GM19438 (cell line): ENCODE data around the gene SMARCA2.

ENCODE experiments used
- ATAC-seq: cut with Tn5 transposase; IDR thresholded peaks from one replicate; pipeline ENCODE4 v1.9.1; 2021; ENCODE audit warnings: low read depth; ENCODE audit not compliant: unreplicated experiment

Gene SMARCA2

GRCh38 chr9:2015581-2016407, 647 bp downstream of the SMARCA2 start:
- ATAC-seq, result peak; percentile 3

- ATAC-seq, result no peak
Measured at GRCh38 chr9:2016408-2017330, 1.5 kb downstream of the SMARCA2 start.

DNA sequence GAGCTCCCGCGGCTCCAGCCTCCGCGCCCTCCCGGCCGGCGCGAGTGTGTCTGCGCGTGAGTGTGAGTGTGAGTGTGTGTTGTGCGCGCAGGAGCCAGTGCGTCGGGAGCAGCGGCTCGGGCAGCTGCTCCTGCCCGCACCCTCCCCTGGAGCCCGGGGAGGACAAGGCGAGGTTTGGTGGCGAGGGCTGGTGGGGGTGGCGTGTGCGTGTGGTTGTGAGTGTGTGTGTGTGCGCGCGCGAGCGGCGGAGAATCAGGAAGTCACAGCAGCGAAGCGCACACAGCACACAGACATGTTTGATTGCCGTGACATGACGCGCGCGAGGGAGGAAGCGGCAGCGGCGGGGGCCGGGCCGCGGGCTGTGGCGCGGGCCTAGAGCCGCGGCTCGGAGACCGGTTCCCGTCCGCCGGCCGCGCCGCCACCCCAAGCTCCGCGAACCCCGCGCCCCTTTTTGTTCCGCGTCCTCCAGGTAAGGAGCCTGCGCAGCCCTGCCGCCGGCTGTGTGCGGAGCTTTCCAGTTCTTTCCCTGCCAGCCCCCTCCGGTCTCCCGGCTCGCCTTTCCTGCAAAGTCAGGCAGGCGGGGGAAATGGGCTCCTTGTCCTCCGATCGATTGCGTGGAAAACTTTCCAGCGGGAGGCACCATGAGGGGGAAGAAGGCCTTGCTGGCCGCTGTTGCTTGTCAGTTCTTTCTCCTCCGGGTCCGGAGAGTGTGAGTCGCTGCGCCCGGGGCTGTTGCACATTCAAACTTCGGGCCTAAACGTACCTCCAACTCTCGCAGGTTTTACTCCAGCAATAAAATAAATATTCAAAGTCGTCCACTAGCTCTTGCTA, 2.4 kb downstream of the SMARCA2 start:
- ATAC-seq, result peak; percentile 19

GRCh38 chr9:2018162-2018643, 3.1 kb downstream of the SMARCA2 start:
- ATAC-seq, result no peak

GRCh38 chr9:2018764-2019558, 3.8 kb downstream of the SMARCA2 start:
- ATAC-seq, result no peak

DNA sequence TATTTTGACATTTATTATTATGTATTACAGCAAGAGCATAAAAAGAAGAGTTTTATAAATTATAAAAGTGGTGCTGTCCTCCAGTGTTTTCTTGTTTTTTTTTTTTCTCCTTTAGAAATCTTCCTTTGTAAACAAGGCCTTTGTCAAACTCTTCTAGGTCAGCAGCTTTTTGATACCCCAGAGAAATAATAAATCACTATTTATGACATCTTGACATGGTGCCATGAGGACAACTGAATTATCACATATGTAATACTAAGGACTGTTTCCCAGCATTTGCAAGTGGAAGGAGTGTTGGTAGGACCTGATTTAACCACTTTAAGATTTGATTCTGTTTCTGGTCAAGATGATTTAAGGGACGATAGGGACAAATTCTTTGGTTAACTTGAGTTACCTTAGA, 4.6 kb downstream of the SMARCA2 start:
- no peak for ATAC-seq

GRCh38 chr9:2021731-2022130, 6.6 kb downstream of the SMARCA2 start:
- ATAC-seq, result no peak

GRCh38 chr9:2022560-2022959, 7.4 kb downstream of the SMARCA2 start:
- no peak for ATAC-seq

- no peak for ATAC-seq
Measured at GRCh38 chr9:2023042-2023441, 7.9 kb downstream of the SMARCA2 start.

DNA sequence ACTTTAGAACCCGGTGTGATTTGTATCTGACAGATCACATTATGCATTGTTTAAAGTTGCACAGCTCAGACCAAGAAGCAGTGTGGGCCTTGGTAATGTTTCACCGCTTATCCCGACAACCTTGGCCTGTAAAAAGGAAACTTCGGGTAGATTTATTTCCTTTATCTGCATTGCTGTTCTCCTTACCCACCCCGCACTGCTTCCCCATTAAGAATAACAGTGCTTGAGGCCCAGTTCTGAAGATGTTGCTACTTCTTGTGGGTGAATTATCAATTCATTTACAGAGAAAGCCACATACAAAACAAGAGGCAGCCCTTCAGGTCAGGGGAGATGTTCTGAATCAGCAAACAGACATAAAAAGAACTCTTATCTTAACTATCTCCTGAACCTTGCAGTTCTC, 8.4 kb downstream of the SMARCA2 start:
- no peak for ATAC-seq

DNA sequence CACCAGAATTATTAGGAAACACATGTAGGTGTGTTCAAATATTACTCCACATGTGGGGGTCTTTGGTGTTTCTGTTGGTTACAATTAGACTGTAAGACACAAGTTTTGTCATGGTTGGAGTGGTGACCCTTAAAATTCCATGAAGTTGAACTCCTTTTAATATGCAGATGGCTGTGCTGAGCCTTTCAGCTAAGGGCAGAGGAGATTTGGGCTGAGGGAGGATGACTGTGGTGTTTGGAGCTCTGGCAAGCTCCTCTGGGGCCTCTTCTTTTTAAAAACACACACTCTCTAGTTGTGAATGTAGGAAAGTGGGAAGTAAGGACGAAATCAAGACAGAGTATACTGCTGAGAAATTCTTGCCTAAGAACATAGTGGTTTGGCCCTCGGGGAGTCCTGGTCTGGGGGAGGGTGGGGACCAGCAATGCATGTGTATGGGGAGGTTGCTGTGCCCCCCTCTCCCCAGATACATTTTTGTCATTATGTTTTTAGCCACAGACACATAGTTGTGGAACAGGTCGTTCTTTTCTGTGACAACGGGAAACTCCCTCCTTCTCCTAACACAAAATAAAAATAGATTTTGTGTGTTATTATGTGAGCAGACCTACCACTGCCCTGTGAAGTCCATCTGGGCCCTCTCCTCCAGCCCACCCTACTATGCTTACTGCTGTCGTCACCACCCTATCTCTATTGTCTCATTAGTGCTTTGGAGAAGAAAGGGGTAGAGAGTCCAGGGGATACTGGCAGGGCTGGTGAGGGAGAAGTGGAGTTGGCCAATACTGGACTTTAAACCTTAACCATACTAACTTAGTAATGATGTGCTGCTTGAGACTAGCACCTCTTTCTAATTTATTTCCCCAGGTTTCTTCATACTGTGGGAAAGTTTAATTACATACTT, 10.0 kb downstream of the SMARCA2 start:
- no peak for ATAC-seq

GRCh38 chr9:2026220-2026997, 11.3 kb downstream of the SMARCA2 start:
- ATAC-seq, result no peak

GRCh38 chr9:2027543-2028160, 12.5 kb downstream of the SMARCA2 start:
- no peak for ATAC-seq

DNA sequence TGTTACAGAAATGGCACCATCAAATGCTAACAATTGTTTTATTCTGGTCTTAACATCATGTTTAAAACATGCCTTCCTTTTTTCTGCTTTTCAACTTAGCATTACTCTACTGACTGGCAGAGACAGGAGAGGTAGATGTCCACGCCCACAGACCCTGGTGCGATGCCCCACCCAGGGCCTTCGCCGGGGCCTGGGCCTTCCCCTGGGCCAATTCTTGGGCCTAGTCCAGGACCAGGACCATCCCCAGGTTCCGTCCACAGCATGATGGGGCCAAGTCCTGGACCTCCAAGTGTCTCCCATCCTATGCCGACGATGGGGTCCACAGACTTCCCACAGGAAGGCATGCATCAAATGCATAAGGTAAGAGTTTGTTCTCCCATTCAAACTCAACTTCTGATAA, 13.7 kb downstream of the SMARCA2 start:
- no peak for ATAC-seq

DNA sequence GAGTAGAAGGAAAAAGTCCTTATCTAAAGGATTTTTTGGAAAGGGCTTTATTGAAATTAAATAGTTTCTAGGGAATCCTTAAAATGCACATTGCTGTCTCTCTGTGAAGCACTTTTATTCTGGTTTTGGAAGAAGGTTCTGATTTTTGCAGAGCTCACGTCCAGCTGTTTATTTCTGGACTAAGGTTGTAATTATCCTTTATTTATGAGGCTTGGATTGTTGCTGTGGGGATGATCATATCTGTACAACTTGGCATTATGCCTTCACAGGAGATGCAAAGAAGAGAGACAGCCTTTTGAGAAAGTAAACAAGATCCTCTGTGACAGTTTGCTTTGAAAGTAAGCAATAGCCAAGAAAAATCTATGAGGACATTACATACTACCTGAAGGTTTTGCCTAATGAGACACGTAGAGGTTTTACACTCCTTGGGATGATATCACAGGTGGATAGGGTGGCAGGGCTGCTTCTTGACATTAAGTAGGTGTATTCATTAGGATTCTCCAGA, 14.6 kb downstream of the SMARCA2 start:
- no peak for ATAC-seq

- no peak for ATAC-seq
Measured at GRCh38 chr9:2032234-2032633, 17.1 kb downstream of the SMARCA2 start.

DNA sequence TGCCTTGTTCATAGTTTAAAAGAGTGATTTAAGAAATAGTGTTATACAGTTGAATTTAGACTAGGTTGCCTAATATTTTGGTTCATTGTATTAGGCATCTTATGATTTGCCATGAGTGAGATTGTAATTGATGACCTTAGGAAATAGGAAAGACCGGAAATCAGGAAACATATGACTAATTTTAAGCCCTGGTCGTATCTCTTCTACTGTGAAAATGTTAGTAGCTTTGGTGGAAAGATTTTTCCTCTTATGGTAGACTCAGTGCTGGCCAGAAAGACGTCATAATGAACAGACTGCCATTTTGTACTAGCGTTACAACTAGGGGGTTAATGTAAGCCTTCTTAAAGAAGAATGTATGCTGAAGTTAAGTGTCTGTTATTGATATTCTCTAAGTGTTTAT, 21.7 kb downstream of the SMARCA2 start:
- no peak for ATAC-seq
